Brain microvascular endothelial cell (primary cell): ENCODE measurements around the gene RELL1.

Experiments
- DNase-seq: peaks from one replicate; pipeline ENCODE4 v3.0.0-alpha.2; 2020
- H3K27ac ChIP-seq: fragments of 250-450 bp; sonication (Bioruptor Pico); 2 replicates; pipeline ENCODE4 v1.5.1; 2020; ENCODE audit warnings: mild to moderate bottlenecking, moderate library complexity
- H3K27me3 ChIP-seq: fragments of 250-450 bp; sonication (Bioruptor Pico); replicated peaks from 2 replicates; pipeline ENCODE4 v1.5.1; 2020; ENCODE audit warnings: mild to moderate bottlenecking
- H3K36me3 ChIP-seq: fragments of 250-450 bp; sonication (Bioruptor Pico); replicated peaks from 2 replicates; pipeline ENCODE4 v1.5.1; 2020; ENCODE audit warnings: mild to moderate bottlenecking
- H3K4me3 ChIP-seq: 2 replicates; pipeline ENCODE4 v1.5.1; 2011; ENCODE audit warnings: low read depth, mild to moderate bottlenecking, control low read depth, low read length, moderate library complexity
- in situ Hi-C: cut with HindIII; loops from 2 replicates; pipeline ENCODE4 v1.10.0; 2017; ENCODE audit warnings: low sequenced_read_pairs, low pct_ligation_motif_present
- TF ChIP-seq, protein P1 (sequence below): IDR thresholded peaks from 2 replicates; pipeline ENCODE4 v1.5.1; 2011; ENCODE audit warnings: low read depth, mild to moderate bottlenecking, moderate library complexity, low read length, control low read depth, inconsistent platforms; ENCODE audit errors: missing control alignments

The RELL1 gene

DNA sequence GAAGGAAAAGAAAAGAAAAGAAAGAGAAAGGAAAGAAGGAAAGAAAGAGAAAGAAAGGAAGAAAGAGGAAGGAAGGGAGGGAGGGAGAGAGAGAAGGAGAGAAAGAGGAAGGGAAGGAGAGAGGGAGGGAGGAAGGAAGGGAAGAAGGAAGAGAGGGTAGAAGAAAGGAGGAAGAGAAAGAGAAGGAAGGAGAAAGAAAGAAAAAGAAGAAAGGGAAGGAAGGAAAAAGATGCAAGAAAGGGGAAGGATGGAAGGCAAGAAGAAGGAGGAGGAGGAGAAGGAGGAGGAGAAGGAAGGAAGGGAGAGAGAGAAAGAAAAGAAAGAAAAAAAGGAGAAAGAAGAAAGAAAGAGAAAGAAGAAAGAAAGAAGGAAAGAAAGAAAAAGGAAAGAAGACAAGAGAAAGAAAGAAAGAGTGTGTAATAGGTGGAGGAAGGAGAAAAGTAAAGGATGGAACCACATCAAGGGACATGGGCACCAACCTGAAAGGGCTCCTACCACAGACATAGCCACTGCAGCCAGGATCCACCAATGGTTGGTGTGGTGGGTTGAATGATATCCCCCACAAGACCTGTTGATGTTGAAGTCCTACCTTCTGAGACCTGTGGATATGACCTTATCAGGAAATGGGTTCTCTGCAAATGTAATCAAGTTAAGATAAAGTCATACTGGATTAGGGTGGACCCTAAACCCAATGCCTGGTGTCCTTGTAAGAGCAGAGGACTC, 80.2 kb downstream of the RELL1 start:
- in situ Hi-C loops = no loop called here
- Histone ChIP-seq H3K27me3 (no peaks in the 10 kb centered on the region), H3K36me3 (no peaks in the 10 kb centered on the region), H3K4me3 (no peak overlapping the region), H3K27ac (no peak overlapping the region)
- TF ChIP-seq, protein P1, sequence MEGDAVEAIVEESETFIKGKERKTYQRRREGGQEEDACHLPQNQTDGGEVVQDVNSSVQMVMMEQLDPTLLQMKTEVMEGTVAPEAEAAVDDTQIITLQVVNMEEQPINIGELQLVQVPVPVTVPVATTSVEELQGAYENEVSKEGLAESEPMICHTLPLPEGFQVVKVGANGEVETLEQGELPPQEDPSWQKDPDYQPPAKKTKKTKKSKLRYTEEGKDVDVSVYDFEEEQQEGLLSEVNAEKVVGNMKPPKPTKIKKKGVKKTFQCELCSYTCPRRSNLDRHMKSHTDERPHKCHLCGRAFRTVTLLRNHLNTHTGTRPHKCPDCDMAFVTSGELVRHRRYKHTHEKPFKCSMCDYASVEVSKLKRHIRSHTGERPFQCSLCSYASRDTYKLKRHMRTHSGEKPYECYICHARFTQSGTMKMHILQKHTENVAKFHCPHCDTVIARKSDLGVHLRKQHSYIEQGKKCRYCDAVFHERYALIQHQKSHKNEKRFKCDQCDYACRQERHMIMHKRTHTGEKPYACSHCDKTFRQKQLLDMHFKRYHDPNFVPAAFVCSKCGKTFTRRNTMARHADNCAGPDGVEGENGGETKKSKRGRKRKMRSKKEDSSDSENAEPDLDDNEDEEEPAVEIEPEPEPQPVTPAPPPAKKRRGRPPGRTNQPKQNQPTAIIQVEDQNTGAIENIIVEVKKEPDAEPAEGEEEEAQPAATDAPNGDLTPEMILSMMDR = no peak
- DNase-seq = no peak

DNA sequence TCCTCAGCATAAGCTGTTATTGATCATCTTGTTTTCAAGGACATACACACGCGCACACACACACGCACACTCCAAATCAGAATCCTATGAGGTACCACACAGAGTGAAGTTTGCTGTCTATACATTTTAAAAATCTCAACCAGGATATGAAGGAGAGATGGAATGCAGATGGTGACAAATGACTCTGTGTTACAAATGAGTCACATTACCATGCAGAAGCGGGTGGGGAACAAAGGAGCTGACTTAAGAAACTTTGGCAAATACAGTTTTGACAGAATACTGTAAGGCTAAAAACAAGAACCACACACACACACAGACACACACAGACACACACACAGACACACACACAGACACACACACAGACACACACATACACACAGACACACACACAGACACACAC, 81.7 kb downstream of the RELL1 start:
- no peak for DNase-seq
- H3K27ac ChIP-seq = no peak overlapping the region
- TF ChIP-seq, protein P1 = no peak
- in situ Hi-C loops = no loop called here
- H3K4me3 ChIP-seq = no peak overlapping the region
- no peaks in the 10 kb centered on the region for H3K36me3 ChIP-seq
- H3K27me3 ChIP-seq = no peaks in the 10 kb centered on the region

DNA sequence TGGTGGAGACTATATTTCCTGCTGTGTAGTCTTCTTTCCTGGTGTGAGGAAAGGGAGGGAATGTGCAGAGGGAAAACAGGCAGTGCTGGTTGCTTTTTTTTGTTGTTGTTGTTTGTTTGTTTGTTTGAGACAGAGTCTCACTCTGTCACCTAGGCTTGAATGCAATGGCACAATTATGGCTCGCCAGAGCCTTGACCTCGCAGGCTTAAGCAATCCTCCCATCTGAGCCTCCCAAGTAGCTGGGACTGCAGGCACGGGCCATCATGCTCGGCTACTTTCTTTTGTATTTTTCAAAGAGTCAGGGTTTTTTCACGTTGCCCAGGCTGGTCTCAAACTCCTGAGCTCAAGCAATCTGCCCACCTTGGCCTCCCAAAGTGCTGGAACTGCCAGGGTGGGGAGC, 82.5 kb downstream of the RELL1 start:
- in situ Hi-C loops = no loop called here
- DNase-seq = no peak

DNA sequence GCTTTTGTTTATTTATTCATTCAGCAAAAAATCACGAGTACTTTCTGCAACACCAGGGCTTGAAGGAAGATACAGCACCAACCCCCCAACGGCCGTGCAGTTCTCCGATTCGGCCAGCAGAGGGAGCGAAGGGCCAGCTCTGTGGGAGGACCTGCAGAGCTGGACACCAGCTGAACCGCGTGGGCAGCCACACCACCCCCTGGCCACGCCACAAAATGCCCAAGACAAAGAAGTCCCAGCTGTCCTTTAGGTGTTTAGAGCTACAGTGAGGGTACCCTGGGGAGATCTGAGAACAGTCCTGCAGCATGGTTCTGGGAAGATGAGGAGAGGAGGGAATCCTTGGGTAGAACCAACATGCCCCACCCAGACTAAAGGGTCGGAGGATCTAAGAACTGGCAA, 83.1 kb downstream of the RELL1 start:
- H3K4me3 ChIP-seq = no peak overlapping the region
- TF ChIP-seq, protein P1 = peak; percentile 99
- DNase-seq = peak; percentile 79
- in situ Hi-C loops = no loop called here
- H3K27ac ChIP-seq = no peak overlapping the region
- H3K36me3 ChIP-seq = no peaks in the 10 kb centered on the region
- H3K27me3 ChIP-seq = no peaks in the 10 kb centered on the region

More for the DNA sequence above, 82.5 kb downstream of the RELL1 start:
- no peak overlapping the region for H3K27ac ChIP-seq
- no peak overlapping the region for H3K4me3 ChIP-seq
- TF ChIP-seq, protein P1 = no peak
- no peaks in the 10 kb centered on the region for H3K36me3 ChIP-seq
- no peaks in the 10 kb centered on the region for H3K27me3 ChIP-seq

DNA sequence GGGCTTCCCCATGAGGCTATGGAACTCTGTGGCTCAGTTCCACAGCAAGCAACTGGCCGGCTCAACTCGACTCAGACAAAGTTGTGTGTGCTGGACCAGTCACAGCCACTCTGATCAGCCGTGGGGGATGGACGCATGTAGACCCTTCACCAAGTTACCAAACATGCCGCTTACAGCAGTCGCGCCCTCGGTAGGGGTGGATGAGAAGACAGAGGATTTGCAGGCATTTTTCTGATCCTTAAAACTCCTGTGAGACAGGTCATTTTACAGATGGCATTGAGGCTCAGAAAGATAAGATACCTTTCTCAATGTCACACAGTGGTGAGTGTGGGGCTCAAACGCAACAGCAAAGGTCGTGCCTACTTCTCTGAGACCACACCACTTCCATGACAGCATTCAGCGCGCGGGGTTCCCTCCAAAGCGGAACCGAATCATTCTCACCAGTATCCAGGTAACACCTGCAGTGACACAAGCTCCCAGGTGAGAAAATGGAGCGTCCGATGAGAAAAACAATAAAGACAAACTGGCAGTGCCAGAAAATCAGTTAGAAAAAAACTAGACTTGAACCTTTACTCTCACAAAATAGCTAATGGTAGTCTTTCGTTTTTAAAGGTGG, 83.6 kb downstream of the RELL1 start:
- TF ChIP-seq, protein P1 = no peak
- H3K4me3 ChIP-seq = no peak overlapping the region
- no peaks in the 10 kb centered on the region for H3K27me3 ChIP-seq
- H3K36me3 ChIP-seq = no peaks in the 10 kb centered on the region
- H3K27ac ChIP-seq = no peak overlapping the region
- no peak for DNase-seq
- in situ Hi-C loops = no loop called here
